Common myeloid progenitor, CD34-positive (primary cell): ENCODE results near the gene SRP9.
"Not testable (repeated sequence)": the region's sequence is repeated elsewhere in the genome, so short reads cannot be mapped to it uniquely, and the experiment has no call there.

Experiments
- CTCF ChIA-PET: fragments of 350-600 bp; sonication (Branson Sonifier 250); formaldehyde crosslinking; loops from one replicate; lab custom pipeline; 2021; ENCODE audit warnings: antibody characterized with exemption; lab: Charles Lee
- POLR2A ChIA-PET: fragments of 350-600 bp; sonication (Branson Sonifier 250); formaldehyde crosslinking; loops from one replicate; lab custom pipeline; 2021; ENCODE audit warnings: antibody characterized with exemption; lab: Charles Lee
- DNase-seq, 3 donors: peaks; one replicate each; pipeline versions ENCODE4 v3.0.0 to v3.0.0-alpha.2; 2013
- H3K27ac ChIP-seq, 2 experiments: 1 replicate in 1 of 2; 2 replicates in 1 of 2; pipeline ENCODE4 v1.7.0; 2013; ENCODE audit warnings: inconsistent platforms in 2 of 2, low read length in 2 of 2, mild to moderate bottlenecking in 2 of 2, low read depth in 1 of 2, moderate library complexity in 1 of 2; ENCODE audit not compliant: severe bottlenecking in 2 of 2, insufficient read depth in 1 of 2, poor library complexity in 1 of 2
- H3K27me3 ChIP-seq, 5 experiments: replicated peaks in 2 of 5; 1 replicate in 3 of 5; 2 replicates in 2 of 5; pipeline versions ENCODE4 v1.6.1 to v1.7.0; 2013; ENCODE audit warnings: low read length in 4 of 5, mild to moderate bottlenecking in 2 of 5, moderate library complexity in 2 of 5, inconsistent platforms in 1 of 5; ENCODE audit not compliant: insufficient read depth in 5 of 5, control insufficient read depth in 4 of 5
- H3K36me3 ChIP-seq, 4 experiments: 1 replicate in 2 of 4; 2 replicates in 2 of 4; pipeline versions ENCODE4 v1.6.1 to v1.7.0; 2013; ENCODE audit warnings: low read length in 3 of 4, control low read depth in 1 of 4, mild to moderate bottlenecking in 1 of 4; ENCODE audit not compliant: control insufficient read depth in 4 of 4, insufficient read depth in 4 of 4
- H3K4me1 ChIP-seq, 4 experiments: 1 replicate in 3 of 4; 2 replicates in 1 of 4; pipeline versions ENCODE4 v1.6.1 to v1.7.1; 2013; ENCODE audit warnings: low read length in 3 of 4, mild to moderate bottlenecking in 3 of 4, control low read depth in 1 of 4, inconsistent platforms in 1 of 4, moderate library complexity in 1 of 4; ENCODE audit not compliant: control insufficient read depth in 4 of 4, insufficient read depth in 4 of 4; ENCODE audit errors: control extremely low read depth in 1 of 4
- H3K4me3 ChIP-seq, 7 experiments: 1 replicate in 4 of 7; 2 replicates in 3 of 7; pipeline versions ENCODE4 v1.5.1 to v1.7.0; 2013; ENCODE audit warnings: mild to moderate bottlenecking in 7 of 7, low read length in 6 of 7, moderate library complexity in 6 of 7, inconsistent platforms in 2 of 7, low read depth in 2 of 7, control low read depth in 1 of 7; ENCODE audit not compliant: insufficient read depth in 4 of 7, control insufficient read depth in 1 of 7; ENCODE audit errors: extremely low read depth in 1 of 7
- H3K9me3 ChIP-seq, 5 experiments: 1 replicate in 4 of 5; 2 replicates in 1 of 5; pipeline versions ENCODE4 v1.6.1 to v1.7.1; 2013; ENCODE audit warnings: low read length in 4 of 5, mild to moderate bottlenecking in 2 of 5, inconsistent platforms in 1 of 5, low read depth in 1 of 5, moderate library complexity in 1 of 5; ENCODE audit not compliant: control insufficient read depth in 4 of 5, insufficient read depth in 2 of 5; ENCODE audit errors: control extremely low read depth in 1 of 5
- WGBS: methylation state at CpG from one replicate; pipeline ENCODE4 v1.1.5; 2013; ENCODE audit not compliant: insufficient coverage; 5-methylcytosine and 5-hydroxymethylcytosine counted together

SRP9 gene

GRCh38 chr1:225789142-225789541, 11.5 kb downstream of the SRP9 start:
- not testable (repeated sequence) for H3K27me3 ChIP-seq

GRCh38 chr1:225794954-225795353, 17.3 kb downstream of the SRP9 start:
- H3K27me3 ChIP-seq, result no peaks in the 10 kb centered on the region
- H3K4me1 ChIP-seq, result no peaks in the 10 kb centered on the region
- H3K27ac ChIP-seq, result no peak overlapping the region
- WGBS, result 100% methylated on average over 1 of the region's 4 CpGs
- no peak overlapping the region for H3K4me3 ChIP-seq
- ChIA-PET POLR2A (no interaction called here), CTCF (no interaction called here)
- peaks cover 1 to 22% (median 11%) of the 10 kb centered on the region in 5 experiments for H3K9me3 ChIP-seq
- peaks cover 14 to 46% (median 17%) of the 10 kb centered on the region in 4 experiments for H3K36me3 ChIP-seq
- DNase-seq, result no peak

More at GRCh38 chr1:225789142-225789541, 11.5 kb downstream of the SRP9 start:
- H3K27ac ChIP-seq, H3K4me1 ChIP-seq, POLR2A ChIA-PET, H3K4me3 ChIP-seq, DNase-seq: not testable (repeated sequence)
- Histone ChIP-seq H3K36me3 (peaks cover 18 to 74% (median 40%) of the 10 kb centered on the region in 4 experiments), H3K9me3 (peaks cover 2 to 12% (median 11%) of the 10 kb centered on the region in 5 experiments)
- no CpG with 5 or more reads among the region's 3 CpGs for WGBS
- CTCF ChIA-PET, result interaction anchor here (1.6 kb wide), 1 partner anchor 17 kb away, joined by 3 read pairs; no protein-coding TSS in a partner anchor

GRCh38 chr1:225796097-225796496, 18.5 kb downstream of the SRP9 start:
- Histone ChIP-seq H3K9me3 (peaks cover 1 to 18% (median 4%) of the 10 kb centered on the region in 5 experiments), H3K36me3 (peaks cover 6 to 35% (median 10%) of the 10 kb centered on the region in 4 experiments)
- POLR2A ChIA-PET, DNase-seq, H3K4me1 ChIP-seq, H3K27ac ChIP-seq, CTCF ChIA-PET, H3K27me3 ChIP-seq, H3K4me3 ChIP-seq: not testable (repeated sequence)
- WGBS, result 99% methylated on average over 11 of the region's 18 CpGs

GRCh38 chr1:225801146-225801545, 23.5 kb downstream of the SRP9 start:
- H3K36me3 ChIP-seq, H3K27ac ChIP-seq, DNase-seq, POLR2A ChIA-PET, H3K4me3 ChIP-seq, H3K4me1 ChIP-seq, H3K27me3 ChIP-seq, H3K9me3 ChIP-seq: not testable (repeated sequence)
- WGBS, result 97% methylated on average over 6 of the region's 7 CpGs
- CTCF ChIA-PET, result interaction anchor here (1.0 kb wide), 1 partner anchor 186 kb away, joined by 3 read pairs; no protein-coding TSS in a partner anchor

GRCh38 chr1:225806249-225806648, 28.6 kb downstream of the SRP9 start:
- peaks cover 0 to 6% (median 0%) of the 10 kb centered on the region in 5 experiments for H3K27me3 ChIP-seq
- ChIA-PET CTCF (interaction anchor here (1.8 kb wide), 1 partner anchor 29 kb away, joined by 4 read pairs; the partner anchor contains the start of gene SRP9), POLR2A (no interaction called here)
- no CpG with 5 or more reads among the region's 1 CpG for WGBS
- no peaks in the 10 kb centered on the region for H3K36me3 ChIP-seq
- no peak for DNase-seq
- peaks cover 0 to 13% (median 7%) of the 10 kb centered on the region in 4 experiments for H3K4me1 ChIP-seq
- no peak overlapping the region for H3K27ac ChIP-seq
- H3K9me3 ChIP-seq, result no peaks in the 10 kb centered on the region
- H3K4me3 ChIP-seq, result no peak overlapping the region

DNA sequence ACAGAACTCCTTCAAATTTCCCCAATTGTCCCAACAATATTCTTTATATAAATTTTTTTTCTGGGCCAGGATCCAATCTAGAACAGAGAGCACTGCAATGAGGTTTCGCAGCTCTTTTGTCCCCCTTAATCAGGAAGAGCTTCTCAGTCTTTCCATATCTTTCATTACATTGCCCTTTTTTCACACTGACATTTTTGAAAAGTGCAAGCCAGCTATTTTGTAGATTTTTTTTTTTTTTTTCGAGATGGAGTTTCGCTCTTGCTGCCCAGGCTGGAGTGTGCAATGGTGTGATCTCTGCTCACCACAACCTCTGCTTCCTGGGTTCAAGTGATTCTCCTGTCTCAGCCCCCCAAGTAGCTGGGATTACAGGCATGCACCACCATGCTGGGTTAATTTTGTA, 29.1 kb downstream of the SRP9 start:
- H3K27ac ChIP-seq, H3K36me3 ChIP-seq, H3K27me3 ChIP-seq, POLR2A ChIA-PET, DNase-seq, H3K9me3 ChIP-seq, H3K4me3 ChIP-seq: not testable (repeated sequence)
- CTCF ChIA-PET, result interaction anchor here (1.8 kb wide), 1 partner anchor 29 kb away, joined by 4 read pairs; the partner anchor contains the start of gene SRP9
- WGBS, result 100% methylated on average over 1 of the region's 3 CpGs
- H3K4me1 ChIP-seq, result peaks cover 0 to 14% (median 7%) of the 10 kb centered on the region in 4 experiments

GRCh38 chr1:225808136-225808535, 30.5 kb downstream of the SRP9 start:
- ChIA-PET POLR2A (no interaction called here), CTCF (interaction anchor here (1.1 to 1.5 kb wide), 2 partner anchors 10 to 333 kb away, joined by 4 read pairs; no protein-coding TSS in a partner anchor)
- Histone ChIP-seq H3K9me3 (no peaks in the 10 kb centered on the region), H3K4me3 (no peak overlapping the region), H3K27ac (no peak overlapping the region), H3K27me3 (peaks cover 0 to 9% (median 0%) of the 10 kb centered on the region in 5 experiments), H3K36me3 (no peaks in the 10 kb centered on the region), H3K4me1 (peaks cover 0 to 14% (median 7%) of the 10 kb centered on the region in 4 experiments)
- DNase-seq, result no peak
- WGBS, result 88% methylated on average over 4 of the region's 5 CpGs
